GM21447 (cell line): ENCODE results near the gene NPHP4.
"Not testable (repeated sequence)": the region's sequence is repeated elsewhere in the genome, so short reads cannot be mapped to it uniquely, and the experiment has no call there.

Source experiments
- ATAC-seq: cut with Tn5 transposase; IDR thresholded peaks from one replicate; pipeline ENCODE4 v1.9.1; 2021; ENCODE audit not compliant: unreplicated experiment

Gene NPHP4

DNA sequence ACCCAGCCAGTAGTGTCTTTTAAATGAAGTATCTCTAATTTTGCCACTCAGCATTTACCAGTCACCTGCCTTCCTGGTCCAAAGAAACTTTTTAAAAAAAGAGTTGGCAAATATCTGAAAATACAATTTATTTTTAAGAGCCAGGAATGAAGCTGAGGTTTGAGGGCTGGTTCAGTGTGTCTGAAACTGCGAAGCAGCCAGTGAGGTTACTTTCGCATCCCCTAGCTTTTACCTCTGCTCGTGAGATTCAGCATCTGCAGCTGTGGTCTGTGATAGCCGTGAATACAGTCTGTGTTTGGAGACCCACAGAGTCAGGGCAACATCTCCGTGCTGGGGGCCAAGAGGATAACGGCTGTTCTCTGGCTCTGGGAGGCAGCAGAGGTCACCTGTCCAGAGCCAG is 32.2 kb upstream of the NPHP4 start:
- ATAC-seq: no peak

DNA sequence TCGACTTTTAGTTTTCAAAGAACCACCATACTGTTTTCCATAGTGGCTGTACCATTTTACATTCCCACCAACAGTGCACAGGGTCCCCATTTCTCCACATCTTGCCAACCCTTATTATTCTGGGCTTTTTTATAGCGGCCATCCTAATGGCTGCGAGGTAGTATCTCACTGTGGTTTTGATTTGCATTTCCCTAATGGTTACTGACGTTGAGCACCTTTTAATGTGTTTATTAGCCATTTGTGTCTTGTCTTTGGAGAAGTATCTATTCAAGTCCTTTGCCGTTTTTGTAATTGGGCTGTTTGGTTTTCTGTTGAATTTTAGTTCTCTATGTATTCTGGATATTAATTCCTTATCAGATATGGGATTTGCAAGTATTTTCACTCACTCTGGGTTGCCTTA is 31.1 kb upstream of the NPHP4 start:
- ATAC-seq: no peak

DNA sequence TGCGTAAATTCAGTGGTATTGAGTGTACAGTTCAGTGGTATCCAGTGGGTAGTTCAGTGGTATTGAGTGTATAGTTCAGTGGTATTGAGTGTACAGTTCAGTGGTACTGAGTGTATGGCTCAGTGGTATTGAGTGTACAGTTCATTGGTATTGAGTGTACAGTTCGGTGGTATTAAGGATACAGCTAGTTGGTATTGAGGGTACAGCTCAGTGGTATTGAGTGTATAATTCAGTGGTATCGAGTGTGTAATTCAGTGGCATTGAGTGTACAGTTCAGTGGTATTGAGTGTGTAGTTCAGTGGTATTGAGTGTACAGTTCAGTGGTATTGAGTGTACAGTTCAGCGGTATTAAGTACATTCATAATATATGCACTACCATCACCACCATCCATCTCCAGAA is 30.0 kb upstream of the NPHP4 start:
- ATAC-seq: no peak

DNA sequence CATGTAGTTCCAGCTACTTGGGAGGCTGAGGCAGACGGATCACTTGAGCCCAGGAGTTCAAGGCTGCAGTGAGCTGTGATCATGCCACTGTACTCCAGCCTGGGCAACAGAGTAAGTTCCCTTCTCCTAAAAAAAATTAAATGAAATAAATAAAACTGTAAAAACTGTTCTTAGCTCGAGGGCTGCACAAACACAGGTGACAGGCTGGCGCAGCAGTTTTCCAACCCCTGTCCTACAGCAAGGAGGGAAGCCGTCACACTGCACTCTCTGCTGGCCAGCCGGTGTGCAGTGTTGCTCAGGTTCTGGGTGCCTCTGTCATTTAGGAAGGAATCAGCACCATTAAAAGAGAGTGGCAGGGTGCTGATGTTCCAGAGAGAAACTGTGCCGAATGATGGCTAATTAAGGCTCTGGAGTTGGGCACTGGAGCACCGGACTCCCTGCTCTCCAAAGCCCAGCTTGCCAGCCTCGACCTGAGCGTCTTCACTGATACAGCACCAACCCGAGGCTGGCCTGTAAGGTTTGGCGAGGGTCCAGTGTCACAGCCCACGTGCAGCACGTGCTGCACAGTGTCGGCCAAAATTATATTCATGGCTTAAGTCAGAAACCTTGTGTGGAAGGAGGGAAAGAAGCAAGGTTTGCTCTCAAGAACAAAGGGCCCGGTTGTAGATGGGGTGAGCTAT is 27.1 kb upstream of the NPHP4 start:
- no peak for ATAC-seq

DNA sequence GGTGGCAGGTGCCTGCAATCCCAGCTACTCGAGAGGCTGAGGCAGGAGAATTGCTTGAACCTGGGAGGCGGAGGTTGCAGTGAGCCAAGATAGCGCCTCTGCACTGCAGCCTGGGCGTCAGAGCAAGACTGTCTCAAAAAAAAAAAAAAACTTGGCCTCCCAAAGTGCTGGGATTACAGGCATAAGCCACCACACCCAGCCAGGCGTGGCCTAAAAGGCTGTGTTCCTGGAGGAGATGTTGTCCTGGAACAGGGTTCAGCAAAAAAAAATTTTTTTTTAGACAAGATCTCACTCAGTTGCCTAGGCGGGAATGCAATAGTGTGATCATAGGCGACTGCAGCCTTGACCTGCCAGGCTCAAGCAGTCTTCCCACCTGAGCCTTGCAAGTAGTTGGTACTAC is 25.4 kb upstream of the NPHP4 start:
- ATAC-seq: not testable (repeated sequence)

DNA sequence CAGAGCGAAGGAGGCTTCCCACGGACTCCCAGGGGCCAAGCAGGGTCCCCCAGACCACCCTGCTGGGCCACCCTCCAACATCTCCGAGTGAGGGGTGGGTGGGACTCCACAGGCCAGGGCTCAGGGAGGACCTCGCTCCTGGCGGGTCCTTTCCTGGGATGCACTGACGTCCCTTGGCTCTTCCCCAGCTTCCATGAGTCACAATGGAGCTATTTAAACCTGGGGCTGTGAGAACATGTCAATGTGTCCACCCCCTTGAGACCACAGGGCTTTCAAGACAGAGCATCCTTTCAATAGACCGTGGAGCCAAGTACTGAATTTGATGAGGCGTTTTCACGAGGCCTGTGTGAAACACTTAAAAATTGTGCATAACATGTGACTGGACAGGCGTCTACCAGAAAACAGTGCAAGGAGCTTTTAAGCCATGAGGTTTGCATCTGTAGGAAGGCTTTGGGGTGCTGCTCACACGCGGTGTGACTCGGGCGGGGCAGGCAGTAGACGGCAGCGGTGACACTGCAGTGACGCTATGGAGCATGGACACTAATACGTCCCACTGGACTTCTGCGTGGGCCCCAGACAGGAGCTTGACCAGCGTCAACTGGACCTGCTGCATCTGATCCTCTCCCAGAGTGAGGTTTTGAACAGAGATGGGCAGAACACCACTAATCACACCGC is 24.1 kb upstream of the NPHP4 start:
- ATAC-seq: no peak

DNA sequence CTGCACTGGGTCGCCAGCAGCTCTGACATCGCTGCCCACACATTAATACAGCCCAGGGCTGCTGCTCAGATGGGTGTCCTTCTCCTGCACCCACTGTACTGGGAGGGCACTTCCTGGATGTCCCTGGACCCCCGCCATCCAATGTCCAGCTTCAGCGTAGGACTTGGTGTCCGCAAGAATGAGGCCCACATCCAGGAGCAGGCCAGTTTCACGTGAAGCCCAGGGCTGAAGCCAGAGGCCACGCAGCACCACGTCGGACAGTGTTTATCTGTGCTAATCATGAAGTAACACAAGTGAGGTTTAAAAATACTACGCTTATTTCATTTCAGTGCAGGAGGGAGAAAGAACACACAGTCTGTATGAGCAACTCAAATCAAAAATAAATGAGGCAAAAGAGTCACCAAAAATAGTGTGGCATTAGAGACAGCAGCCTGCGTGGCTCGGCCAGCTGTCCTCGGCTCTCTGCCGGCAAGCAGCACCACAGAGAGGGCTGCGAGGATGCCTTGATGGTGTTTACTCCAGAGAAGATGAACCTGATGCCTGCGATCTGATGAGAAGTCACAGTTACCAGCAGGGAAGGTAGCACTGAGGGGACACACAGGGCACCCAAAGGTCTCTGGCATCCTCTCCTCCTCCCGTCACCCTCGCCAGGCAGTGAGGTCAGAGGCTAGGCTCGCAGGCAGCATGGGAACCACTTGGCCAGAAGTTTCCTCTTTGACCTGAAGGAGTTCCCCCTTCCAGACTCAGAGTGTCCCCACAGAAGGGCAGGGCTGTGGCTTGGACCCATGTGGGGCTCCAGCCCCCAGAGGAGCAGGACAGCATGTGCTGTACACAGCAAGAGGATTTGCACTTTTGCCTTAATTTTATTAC is 22.1 kb upstream of the NPHP4 start:
- no peak for ATAC-seq

DNA sequence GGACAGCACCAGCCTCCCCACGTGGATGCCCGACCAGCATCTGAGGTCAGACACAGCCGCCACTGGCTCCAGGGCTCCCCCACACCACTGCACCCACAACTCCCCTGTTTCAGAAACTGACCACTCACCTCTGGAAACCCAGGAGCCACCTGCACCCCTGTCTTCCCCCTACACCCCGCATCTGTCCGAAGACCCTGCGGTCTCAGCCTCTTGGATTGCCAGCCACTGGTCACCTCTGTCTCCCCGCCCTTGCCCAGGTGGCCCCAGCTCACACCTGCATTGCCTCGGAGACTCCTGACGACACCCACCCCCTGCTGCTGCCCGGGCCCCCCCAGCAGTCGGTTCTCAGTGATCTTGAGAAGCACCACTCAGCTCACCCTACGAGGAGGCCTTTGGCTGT is 21.3 kb upstream of the NPHP4 start:
- ATAC-seq: no peak

DNA sequence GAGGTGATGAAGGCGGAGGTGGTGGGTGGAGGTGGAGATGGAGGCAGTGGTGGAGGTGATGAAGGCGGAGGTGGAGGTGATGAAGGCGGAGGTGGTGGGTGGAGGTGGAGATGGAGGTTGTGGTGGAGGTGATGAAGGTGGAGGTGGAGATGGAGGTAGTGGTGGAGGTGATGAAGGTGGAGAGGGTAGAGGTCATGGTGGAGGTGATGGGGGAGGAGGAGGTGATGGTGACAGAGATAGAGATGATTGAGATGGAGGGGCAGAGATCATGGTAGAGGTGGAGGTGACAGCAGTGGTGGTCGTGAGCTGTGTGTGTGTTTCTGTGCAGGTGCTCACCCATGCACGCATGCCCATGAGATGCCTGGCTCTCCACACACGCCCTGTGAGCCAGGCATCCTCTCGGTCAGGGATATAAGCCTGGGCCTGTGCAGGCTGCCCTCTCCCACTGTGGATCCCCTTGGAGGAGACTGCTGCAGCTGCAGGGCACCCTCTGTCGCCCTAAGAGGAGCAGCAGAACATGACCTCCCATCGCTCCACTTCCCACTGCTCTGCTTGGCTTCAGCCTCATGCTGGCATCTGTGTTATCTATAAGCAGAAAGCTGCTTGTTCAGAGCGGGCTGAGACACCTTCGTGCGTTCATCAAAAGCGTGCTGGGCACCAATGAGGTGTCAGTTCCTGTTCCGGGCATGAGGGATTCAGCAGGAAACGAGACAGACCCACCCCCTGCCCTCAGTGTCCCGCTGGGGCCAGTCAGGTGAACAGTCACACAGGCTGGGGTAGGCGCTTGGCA is 20.5 kb upstream of the NPHP4 start:
- no peak for ATAC-seq

DNA sequence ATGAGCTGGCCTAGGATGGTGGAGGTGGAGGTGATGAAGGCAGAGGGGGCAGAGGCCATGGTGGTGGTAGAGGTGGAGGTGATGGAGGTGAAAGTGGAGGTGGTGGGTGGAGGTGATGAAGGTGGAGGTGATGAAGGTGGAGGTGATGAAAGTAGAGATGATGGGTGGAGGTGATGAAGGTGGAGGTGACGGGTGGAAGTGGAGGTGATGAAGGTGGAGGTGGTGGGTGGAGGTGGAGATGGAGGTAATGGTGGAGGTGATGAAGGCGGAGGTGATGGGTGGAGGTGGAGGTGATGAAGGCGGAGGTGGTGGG is 19.7 kb upstream of the NPHP4 start:
- no peak for ATAC-seq

DNA sequence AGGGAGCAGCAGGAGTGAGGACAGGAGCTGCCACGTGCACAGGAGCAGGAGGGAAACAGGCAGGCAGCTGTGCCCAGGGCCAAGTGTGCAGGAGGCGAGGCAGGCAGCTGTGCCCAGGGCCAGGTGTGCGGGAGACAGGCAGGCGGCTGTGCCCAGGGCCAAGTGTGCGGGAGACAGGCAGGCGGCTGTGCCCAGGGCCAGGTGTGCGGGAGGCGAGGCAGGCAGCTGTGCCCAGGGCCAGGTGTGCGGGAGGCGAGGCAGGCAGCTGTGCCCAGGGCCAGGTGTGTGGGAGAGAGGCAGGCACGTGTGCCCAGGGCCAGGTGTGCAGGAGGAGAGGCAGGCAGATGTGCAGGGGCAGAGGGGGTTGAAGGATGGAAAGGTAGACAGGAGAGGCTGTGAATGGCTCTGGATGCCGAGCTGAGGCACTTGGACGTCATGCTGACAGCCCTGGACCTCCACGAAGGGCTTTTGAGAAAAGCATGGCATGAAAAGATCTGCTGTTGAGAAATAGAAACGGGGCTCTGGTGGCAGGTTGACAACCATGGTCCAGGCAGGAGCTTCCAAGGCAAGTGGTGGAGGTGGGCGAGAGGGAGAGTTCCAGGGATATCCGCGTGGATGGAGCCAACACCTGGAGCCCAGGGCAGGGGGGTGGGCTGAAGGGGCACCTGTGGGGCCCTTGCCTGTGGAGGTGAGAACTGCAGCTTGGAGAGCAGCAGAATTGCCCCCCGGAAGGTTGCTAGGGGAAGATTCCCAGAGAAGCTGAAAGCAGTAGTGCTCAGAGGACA is 19.1 kb upstream of the NPHP4 start:
- no peak for ATAC-seq

DNA sequence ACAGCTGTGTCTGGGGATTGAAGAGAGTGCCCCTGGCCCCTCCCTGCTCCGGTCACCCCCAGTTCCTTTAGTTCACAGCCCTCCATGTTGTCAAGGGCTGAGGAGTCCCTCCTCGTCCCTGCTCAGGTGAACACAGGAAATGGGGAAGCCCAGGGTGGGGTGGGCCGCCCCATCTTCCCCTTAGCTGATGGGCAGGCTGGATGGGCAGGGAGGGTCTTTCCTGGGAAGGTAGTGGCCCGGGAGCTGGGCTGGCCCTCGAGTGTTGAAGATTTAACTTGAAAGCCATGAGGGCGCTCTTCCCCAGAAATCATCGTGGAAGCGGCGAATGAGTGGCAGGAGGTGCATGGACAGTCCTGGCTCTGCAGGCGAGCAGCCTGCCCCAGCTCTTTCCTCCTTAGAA is 18.3 kb upstream of the NPHP4 start:
- ATAC-seq: no peak

DNA sequence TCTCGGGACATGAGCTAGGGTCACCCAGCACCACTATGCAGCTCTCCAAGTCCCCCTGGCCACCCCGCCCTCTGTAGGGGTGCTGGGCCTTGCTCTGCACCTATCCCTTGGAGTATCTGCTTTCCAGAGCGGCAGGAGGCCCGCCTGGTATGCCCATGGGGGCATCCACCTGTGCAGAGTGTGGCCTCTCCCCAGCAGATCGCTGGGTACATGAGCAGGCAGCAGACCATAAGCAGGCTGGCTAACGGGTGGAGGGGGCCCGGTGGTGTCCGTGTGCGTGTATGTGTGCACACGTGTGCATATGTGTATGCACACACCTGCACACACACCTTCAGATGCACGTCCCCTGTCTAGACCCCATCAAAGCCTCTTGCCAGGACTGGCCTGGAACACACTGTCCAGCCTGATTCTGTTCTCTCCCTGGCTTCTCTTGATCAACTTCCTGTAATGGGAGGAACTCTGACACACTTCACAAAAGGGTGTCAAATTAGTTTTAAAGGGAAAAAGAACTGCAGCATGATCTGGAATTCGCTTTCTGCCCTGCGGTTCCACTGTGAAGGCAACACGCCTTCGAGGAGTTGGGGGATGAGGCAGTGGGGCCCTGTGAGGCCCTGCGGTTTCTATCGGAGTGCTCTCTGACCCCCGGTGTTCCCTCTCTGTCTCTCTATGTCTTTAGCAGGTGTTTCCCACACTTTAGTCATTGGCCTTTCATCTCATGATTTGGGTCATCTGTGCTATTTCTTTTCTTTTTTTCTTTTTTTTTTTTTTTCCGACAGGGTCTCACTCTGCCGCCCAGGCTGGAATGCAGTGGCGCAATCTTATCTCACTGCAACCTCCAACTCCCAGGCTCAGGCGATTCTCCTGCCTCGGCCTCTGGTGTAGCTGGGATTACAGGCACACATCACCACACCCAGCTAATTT is 17.2 kb upstream of the NPHP4 start:
- ATAC-seq: no peak

DNA sequence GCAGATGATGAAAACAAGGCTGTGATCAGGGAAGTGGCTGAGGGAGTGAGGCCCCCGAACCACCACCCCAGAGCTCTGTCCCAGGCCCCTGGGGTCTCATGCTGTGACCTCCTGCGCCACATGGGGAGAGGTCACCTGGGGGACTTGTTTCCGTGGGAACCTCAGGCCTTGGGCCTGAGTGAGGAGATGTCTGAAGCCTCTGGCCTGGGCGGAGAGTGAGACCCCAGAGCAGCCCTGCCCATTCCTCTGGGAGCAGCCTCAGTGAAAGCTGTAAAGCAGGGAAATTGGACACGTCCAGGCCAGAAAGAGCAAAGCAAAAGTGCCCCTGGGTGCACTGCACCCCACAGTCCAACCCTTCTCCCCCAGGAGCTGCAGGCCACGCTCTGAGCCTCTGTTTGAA is 16.5 kb upstream of the NPHP4 start:
- no peak for ATAC-seq

DNA sequence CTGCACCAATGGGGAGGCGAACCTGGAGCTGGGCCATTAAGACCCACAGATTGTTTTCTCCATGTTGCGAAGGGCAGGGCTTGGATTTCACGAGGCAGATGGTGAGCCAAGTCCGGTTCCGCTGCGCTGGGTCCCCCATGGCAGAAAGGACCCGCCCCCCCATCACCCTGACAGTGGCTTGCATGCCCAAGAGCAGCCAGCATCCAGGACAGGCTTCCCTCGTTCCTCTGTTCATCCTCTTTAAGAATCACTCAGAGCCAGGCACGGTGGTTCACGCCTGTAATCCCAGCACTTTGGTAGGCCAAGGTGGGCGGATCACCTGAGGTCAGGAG is 15.8 kb upstream of the NPHP4 start:
- ATAC-seq: no peak

DNA sequence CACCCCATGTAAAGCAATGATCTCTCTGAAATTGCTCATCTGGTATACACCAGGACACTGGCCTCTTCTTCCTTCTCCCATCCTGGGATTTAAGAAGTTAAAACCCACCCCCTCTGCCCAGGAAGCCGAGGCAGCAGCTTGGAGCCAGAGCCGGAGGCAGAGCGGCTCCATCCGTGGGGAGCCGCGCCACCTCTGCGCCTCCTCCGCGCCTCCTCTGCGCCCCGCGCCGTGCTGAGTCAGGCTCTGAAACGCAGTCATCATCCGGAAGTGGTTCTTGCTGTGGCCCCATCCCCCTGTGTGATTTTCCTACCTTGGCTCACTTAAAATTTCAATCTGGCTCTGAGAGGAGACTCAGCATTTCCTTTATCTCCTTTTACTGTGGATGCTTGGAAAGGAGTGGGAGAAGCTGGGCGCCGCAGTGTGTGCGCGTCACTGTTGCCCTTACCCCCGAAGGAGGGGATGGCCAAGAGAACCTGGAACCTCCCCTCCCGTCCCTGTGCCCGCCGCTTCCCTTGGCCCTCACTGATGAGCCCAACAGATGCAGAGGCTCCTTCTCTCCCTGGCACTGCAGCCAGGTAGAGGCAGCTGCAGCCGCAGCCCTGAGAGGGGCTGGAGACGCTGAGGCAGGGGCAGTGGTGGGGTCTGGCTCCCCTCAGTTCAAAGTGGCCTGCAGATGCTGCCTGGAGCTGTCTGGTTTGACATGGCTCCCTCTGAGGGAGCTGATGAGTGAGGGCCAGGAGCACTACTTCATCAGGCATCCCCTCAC is 15.3 kb upstream of the NPHP4 start:
- ATAC-seq: no peak

DNA sequence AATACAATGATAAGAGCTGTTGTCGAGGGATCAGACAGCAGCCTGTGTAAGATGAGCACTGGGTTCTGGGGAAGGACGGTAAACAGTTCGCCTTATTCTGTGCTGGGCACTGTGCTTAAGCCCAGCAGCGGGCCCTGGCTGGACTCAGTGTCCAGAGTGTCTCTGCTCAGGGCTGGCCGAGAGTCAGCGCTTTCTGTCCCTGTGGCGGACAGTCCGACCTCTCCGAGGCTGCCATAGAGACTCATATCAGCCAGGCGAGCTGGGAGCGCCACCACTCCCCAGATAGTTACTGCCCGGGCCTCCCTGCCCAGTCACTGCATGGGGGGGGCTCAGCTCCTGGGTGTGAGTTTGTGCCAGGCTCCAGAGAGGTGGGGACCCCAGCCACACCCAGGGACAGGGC is 14.7 kb upstream of the NPHP4 start:
- no peak for ATAC-seq

DNA sequence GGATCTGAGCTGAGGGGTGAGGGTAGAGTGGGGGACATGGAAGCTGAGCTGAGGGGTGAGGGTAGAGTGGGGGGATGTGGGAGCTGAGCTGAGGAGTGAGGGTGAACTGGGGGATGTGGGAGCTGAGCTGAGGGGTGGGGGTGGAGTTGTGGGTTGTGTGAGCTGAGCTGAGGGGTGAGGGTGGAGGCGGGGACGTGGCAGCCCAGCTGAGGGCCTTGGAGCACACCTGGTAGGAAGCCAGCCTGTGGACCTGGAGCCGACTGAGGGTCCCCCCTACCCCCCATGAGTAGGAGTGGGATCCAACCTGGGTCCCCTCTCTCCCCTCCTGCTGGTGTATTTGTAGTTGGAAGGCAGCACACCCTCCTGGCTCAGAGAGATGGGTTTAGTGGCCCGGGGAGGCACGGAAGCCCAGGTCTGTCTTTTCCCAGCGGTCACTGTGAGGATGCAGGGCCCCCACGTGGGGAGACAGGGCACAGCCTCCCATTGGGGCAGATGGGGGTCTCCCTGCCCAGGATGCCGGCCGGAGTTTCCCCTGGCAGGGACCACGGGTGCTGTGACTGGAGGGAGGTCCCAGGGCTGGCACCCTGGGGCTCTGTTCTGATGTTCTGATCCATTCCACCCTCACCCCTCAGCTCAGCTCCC is 13.2 kb upstream of the NPHP4 start:
- no peak for ATAC-seq
